ENCODE results near the gene MICAL1. TPM values are rescaled to one million over a fixed set of nuclear protein-coding genes. Genes with fewer than 3 reads are reported as not detected.

MICAL1 gene
- total and polyA plus RNA-seq, 10 donors = 51.5 to 169 (median 83.2) TPM

- peaks cover 0 to 3% (median 0%) of the 10 kb centered on the region in 7 donors for H3K27me3 ChIP-seq (replicated peaks in 1 of 7)
- H3K36me3 ChIP-seq = peaks cover 0 to 100% (median 44%) of the 10 kb centered on the region in 6 donors
- 82 to 89% (median 86%) methylated on average over 7 to 8 of the region's 8 CpGs for WGBS, 5 donors
- peaks cover 8 to 69% (median 34%) of the 10 kb centered on the region in 6 donors for H3K4me1 ChIP-seq
- peak overlapping the region in 3 of 8 donors; percentile 59 to 84 (median 60) for H3K27ac ChIP-seq
- intact Hi-C loops (cut with DNase I; ENCODE audit: low total_unique reads) = loop anchor here (10.0 kb wide), 1 partner anchor 63 kb away; the partner anchor contains the start of gene CD164
- no peaks in the 10 kb centered on the region for H3K9me3 ChIP-seq
- H3K4me3 ChIP-seq = no peak overlapping the region
- no peak for DNase-seq
- TF ChIP-seq POLR2AphosphoS5 (IDR thresholded peaks at IDR 0.05) = peak in 2 of 3 donors; percentile 8 to 16
- TF ChIP-seq POLR2A (IDR thresholded peaks at IDR 0.05) = no peak
- TF ChIP-seq CTCF (IDR thresholded peaks at IDR 0.05 in 8 of 11, conservative IDR thresholded peaks at IDR 0.05 in 3 of 11) = no peak
Observed at GRCh38 chr6:109447878-109448555, 7.6 kb downstream of the MICAL1 start.

DNA sequence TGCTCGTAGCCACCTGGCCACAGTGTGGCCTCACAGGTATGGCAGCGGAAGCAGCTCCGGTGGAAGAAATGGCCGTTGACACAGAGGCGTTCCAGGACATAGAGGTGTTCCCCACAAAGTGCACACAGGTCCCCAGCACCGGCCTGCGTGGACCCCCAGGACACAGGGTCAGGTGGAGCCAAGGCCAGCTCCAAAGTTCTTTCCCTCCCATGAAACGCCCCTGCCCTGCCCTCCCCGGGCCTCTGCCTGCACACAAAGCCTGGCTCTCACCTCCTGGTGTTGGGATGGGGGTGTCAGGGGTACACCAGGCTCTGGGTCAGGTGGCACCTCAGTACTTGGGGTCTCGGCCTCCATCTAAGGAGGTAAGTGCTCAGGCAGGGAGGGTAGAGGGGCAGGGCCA lies 8.5 kb downstream of the MICAL1 start:
- peaks cover 0 to 3% (median 0%) of the 10 kb centered on the region in 7 donors for H3K27me3 ChIP-seq (replicated peaks in 1 of 7)
- peaks cover 6 to 69% (median 30%) of the 10 kb centered on the region in 6 donors for H3K4me1 ChIP-seq
- WGBS, 5 donors = 83 to 94% (median 89%) methylated on average over 10 of the region's 10 CpGs
- no peak for DNase-seq
- H3K9me3 ChIP-seq = no peaks in the 10 kb centered on the region
- H3K27ac ChIP-seq = peak overlapping the region in 2 of 8 donors; percentile 14 to 59
- no peak overlapping the region for H3K4me3 ChIP-seq
- intact Hi-C loops (cut with DNase I; ENCODE audit: low total_unique reads) = loop anchor here (10.0 kb wide), 1 partner anchor 62 kb away; the partner anchor contains the start of gene CD164
- H3K36me3 ChIP-seq = peaks cover 0 to 100% (median 43%) of the 10 kb centered on the region in 6 donors
- no peak for TF ChIP-seq POLR2AphosphoS5 (IDR thresholded peaks at IDR 0.05)
- no peak for TF ChIP-seq POLR2A (IDR thresholded peaks at IDR 0.05)
- no peak for TF ChIP-seq CTCF (IDR thresholded peaks at IDR 0.05 in 8 of 11, conservative IDR thresholded peaks at IDR 0.05 in 3 of 11)

- Histone ChIP-seq H3K9me3 (no peaks in the 10 kb centered on the region), H3K27me3 (replicated peaks in 1 of 7) (peaks cover 0 to 3% (median 0%) of the 10 kb centered on the region in 7 donors), H3K27ac (no peak overlapping the region), H3K36me3 (peaks cover 0 to 96% (median 42%) of the 10 kb centered on the region in 6 donors), H3K4me3 (no peak overlapping the region), H3K4me1 (peaks cover 9 to 69% (median 31%) of the 10 kb centered on the region in 6 donors)
- WGBS, 5 donors = 75 to 90% (median 85%) methylated on average over 8 of the region's 8 CpGs
- TF ChIP-seq POLR2AphosphoS5 (IDR thresholded peaks at IDR 0.05) (no peak), CTCF (IDR thresholded peaks at IDR 0.05 in 8 of 11, conservative IDR thresholded peaks at IDR 0.05 in 3 of 11) (no peak), POLR2A (IDR thresholded peaks at IDR 0.05) (no peak)
- no peak for DNase-seq
- intact Hi-C loops (cut with DNase I; ENCODE audit: low total_unique reads) = loop anchor here (10.0 kb wide), 1 partner anchor 62 kb away; the partner anchor contains the start of gene CD164
Observed at GRCh38 chr6:109446541-109446940, 9.0 kb downstream of the MICAL1 start.

DNA sequence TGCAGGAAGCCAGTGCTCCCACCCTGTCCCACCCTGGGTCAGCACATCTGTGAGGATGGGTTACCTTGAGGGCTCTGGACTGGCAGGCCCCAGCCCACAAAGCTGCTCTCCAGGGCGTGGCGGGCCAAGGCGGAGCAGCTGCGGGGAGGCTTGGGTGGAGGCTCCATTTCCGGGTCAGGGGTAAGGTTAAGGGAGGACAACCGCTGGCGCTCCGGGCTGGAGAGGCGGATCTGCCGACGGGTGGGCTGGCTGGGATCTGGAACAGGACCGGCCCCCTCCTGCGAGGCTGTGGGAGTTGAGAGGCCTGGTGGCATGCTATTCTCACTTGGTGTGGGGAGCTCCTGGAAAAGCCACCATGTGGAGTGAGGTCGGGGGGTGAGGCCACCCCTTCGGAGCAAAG lies 9.5 kb downstream of the MICAL1 start:
- peaks cover 11 to 69% (median 35%) of the 10 kb centered on the region in 6 donors for H3K4me1 ChIP-seq
- peaks cover 0 to 3% (median 0%) of the 10 kb centered on the region in 7 donors for H3K27me3 ChIP-seq (replicated peaks in 1 of 7)
- peak; percentile 81 for DNase-seq
- H3K4me3 ChIP-seq = no peak overlapping the region
- TF ChIP-seq POLR2AphosphoS5 (IDR thresholded peaks at IDR 0.05) = peak in 1 of 3 donors; percentile 59
- TF ChIP-seq POLR2A (IDR thresholded peaks at IDR 0.05) = no peak
- no peak overlapping the region for H3K27ac ChIP-seq
- intact Hi-C loops (cut with DNase I; ENCODE audit: low total_unique reads) = loop anchor here (10.0 kb wide), 1 partner anchor 61 kb away; the partner anchor contains the start of gene CD164
- peaks cover 0 to 91% (median 42%) of the 10 kb centered on the region in 6 donors for H3K36me3 ChIP-seq
- 69 to 90% (median 86%) methylated on average over 4 to 15 of the region's 15 CpGs for WGBS, 5 donors
- H3K9me3 ChIP-seq = no peaks in the 10 kb centered on the region

Measured in spleen (tissue), 11 donors.